Lower leg skin (tissue), 3 donors: ENCODE results near the gene MGAT3.

Source experiments
- CTCF ChIP-seq, 3 donors: fragments of 450-650 bp; IDR thresholded peaks; one replicate each; pipeline ENCODE4 v1.5.1; 2016; ENCODE audit warnings: antibody characterized with exemption in 3 of 3, mild to moderate bottlenecking in 3 of 3, moderate library complexity in 2 of 3
- POLR2A ChIP-seq, 2 donors: fragments of 450-650 bp; IDR thresholded peaks; one replicate each; pipeline ENCODE4 v1.6.1; 2016 to 2017; ENCODE audit warnings: antibody characterized with exemption in 2 of 2, mild to moderate bottlenecking in 1 of 2, moderate library complexity in 1 of 2

GRCh38 chr22:39410264-39410663 lies 46.5 kb upstream of the MGAT3 start:
- TF ChIP-seq POLR2A (IDR thresholded peaks at IDR 0.05) = no peak
- no peak for TF ChIP-seq CTCF (IDR thresholded peaks at IDR 0.05)
